HTERT RPE-1 (cell line): ENCODE results near the gene PLXND1.
"Not testable (repeated sequence)": the region's sequence is repeated elsewhere in the genome, so short reads cannot be mapped to it uniquely, and the experiment has no call there.

ENCODE experiments used
- in situ Hi-C: fragments of 300-500 bp; cut with MboI; formaldehyde crosslinking; loops from 4 replicates; pipeline ENCODE4 v1.14.3; 2020; ENCODE audit warnings: low sequenced_read_pairs

PLXND1 gene

DNA sequence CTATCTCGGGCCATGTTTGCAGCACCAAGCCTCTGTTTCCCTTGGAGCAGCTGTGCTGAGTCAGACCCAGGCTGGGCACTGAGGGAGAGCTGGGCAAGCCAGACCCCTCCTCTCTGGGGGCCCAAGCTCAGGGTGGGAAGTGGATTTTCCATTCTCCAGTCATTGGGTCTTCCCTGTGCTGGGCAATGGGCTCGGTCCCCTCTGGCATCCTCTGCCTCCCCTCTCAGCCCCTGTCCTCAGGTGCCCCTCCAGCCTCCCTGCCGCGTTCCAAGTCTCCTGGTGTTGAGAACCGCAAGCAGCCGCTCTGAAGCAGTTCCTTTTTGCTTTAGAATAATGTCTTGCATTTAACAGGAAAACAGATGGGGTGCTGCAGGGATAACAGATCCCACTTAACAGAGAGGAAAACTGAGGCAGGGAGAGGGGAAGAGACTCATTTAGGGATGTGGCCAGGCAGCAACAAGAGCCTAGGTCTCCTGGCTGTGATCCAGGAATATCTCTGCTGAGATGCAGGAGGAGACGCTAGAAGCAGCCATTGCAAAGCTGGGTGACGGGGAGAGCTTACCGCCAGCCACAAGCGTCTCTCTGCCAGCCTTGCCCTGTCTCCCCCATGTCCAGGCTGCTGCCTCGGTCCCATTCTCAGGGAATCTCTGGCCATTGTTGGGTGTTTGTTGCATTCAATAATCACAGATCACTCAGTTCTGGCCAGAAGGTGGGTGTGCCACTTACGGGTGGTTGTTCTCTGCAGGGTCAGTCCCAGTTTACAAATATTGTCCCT, 76.9 kb downstream of the PLXND1 start:
- in situ Hi-C loops: no loop called here

DNA sequence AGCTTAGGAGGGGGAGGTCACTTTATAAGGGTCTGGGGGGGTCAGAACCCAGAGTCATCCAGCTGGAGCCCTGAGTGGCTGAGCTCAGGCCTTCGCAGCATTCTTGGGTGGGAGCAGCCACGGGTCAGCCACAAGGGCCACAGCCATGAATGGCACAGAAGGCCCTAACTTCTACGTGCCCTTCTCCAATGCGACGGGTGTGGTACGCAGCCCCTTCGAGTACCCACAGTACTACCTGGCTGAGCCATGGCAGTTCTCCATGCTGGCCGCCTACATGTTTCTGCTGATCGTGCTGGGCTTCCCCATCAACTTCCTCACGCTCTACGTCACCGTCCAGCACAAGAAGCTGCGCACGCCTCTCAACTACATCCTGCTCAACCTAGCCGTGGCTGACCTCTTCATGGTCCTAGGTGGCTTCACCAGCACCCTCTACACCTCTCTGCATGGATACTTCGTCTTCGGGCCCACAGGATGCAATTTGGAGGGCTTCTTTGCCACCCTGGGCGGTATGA, 77.8 kb downstream of the PLXND1 start, which contains the start of gene RHO:
TSS of gene RHO (plus strand) at position 51 of the 512 bp plus-strand sequence. CDS start at position 146, 95 bp downstream.
- in situ Hi-C loops: no loop called here

DNA sequence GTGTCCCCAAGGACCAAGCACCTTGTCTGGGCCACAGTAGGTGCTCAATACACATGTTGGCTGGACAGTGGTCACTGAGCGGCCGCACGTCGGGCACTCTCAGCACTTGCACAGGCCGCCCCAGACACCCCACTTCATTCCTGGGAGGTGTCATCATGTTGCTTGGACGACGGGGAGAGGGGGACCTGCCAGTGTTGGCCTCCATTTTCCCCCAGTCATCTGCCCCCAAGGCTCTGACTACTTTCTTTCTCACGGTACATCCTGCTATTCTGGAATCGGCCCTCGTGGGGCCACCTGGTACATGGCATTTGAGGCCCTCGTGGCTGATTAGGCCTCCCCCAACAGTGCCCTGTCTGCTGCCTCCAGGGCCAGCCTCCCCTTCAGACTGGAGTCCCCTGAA, 79.2 kb downstream of the PLXND1 start:
- in situ Hi-C loops: no loop called here

DNA sequence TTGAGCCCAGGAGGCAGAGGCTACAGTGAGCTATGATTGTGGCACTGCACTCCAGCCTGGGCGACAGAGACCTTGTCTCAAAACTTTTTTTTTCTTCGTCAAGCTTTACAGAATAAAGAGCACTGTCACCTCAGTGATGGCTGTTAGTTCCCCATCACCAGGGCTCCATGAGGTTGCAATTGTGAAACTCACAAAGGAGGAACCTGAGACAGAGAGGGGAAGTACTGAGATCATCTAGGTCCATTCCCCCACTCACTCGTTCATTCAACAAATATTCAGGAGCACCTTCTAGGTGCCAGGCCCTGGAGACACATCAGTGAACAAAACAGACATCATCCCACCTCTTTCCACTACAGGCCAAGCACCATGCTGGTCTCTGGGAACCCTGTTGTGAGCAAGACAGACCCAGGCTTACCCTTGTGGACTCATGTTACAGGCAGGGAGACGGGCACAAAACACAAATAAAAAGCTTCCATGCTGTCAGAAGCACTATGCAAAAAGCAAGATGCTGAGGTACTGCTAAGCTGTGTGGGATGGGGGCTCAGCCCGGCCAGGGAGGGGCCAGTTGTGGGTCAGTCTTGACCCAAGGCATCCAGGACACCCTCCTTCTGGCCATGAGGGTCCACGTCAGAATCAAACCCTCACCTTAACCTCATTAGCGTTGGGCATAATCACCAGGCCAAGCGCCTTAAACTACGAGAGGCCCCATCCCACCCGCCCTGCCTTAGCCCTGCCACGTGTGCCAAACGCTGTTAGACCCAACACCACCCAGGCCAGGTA, 80.2 kb downstream of the PLXND1 start:
- in situ Hi-C loops: no loop called here

DNA sequence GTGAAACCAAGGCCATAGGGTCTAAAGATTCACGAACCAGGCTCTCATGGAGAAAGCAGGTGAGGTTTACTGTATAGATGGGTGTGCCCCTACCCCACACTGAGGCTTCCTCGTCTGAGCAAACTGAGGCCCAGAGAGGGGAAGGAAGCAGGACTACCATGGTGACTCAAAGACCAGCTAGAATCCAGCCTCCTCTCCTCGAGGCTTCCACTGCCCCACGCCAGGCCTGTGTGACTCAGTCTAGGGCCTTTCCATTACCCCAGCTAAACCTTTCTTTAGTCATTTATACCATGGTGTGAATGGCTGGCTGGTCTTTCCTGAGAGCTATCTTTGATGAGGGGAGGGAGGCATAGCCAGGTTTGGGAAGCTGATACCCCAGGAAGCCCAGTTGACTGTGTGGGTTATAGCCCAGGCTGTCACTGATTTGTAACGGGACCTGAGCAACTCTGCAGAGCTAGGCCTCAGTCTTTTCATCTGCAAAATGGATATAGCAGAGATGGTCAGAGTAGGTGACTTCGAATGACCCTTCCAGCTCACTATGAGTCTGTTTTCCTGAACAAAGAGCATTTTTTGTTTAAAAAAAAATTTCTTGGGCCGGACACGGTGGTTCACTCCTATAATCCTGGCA, 81.0 kb downstream of the PLXND1 start:
- in situ Hi-C loops: no loop called here

DNA sequence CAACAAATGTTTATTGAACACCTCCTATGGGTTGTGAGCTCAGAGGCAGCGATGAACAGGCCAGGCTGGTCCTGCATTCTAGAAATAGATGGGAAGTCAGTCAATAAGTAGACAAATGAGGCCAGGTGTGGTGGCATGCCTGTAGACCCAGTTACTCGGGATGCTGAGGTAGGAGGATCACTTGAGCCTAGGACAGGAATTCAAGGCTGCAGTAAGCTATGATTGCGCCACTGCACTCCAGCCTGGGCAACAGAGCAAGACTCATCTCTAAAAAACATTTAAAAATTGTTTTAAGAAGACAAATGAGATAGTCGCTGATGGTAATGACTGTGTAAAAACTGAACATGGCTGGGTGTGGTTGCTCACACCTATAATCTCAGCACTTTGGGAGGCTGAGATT, 82.4 kb downstream of the PLXND1 start:
- in situ Hi-C loops: no loop called here

DNA sequence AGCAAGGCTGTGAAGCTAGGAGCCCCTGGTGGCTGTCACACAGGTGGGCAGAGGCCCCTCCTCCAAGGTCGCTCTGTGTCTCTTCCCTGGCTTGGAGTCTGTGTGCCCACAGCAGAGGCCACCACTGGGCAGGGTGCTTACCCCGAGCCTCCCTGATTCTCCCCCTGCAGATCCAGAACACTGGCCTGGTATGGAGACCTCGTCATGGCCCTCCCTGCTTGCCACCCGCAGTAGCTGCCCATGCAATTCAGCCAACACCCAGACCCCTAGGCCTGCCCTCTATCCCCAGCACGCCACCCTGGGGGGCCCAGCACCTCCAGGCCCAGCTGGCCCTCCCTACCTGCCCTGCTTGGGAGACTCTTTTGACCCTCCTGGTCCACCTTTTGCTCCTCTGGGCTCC, 83.5 kb downstream of the PLXND1 start:
- in situ Hi-C loops: no loop called here

DNA sequence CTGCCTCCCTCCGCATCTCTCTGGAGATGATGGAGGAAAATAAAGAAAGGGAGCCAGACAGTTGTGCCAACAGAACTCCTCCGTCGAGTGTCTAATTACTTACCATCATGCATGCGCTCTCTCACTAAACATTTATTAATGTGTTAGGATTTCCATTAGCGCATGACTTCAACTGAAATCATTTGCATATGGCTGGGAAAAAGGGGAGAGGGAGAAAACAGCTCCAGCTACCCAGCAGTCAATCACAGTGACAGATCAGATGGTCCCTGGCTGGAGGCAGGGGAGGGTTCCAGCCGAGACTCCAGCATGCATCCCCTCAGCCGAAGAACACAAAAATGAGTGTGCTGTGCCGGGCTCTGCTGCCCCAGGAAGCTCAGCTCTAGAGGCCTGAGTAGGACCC, 84.9 kb downstream of the PLXND1 start:
- in situ Hi-C loops: no loop called here

DNA sequence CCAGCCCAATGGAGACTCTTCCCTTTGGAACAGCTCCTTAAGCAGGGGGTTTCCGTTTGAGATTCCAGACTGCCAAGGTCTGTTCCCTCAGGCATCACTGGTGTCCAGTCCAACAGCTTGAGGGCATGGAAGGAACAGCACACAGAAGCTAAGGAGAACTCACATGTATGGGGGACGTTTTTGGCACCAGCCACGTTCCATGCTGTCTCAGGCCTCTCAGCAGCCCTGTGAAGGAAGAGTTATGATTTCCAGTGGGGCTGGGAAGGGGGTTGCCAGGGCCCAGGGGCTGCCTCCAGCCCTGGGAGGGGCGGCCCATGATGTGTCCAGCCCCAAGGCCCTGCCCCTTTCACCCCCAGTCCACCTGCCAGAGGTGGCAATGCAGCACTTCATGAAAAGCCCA, 85.5 kb downstream of the PLXND1 start:
- in situ Hi-C loops: no loop called here

DNA sequence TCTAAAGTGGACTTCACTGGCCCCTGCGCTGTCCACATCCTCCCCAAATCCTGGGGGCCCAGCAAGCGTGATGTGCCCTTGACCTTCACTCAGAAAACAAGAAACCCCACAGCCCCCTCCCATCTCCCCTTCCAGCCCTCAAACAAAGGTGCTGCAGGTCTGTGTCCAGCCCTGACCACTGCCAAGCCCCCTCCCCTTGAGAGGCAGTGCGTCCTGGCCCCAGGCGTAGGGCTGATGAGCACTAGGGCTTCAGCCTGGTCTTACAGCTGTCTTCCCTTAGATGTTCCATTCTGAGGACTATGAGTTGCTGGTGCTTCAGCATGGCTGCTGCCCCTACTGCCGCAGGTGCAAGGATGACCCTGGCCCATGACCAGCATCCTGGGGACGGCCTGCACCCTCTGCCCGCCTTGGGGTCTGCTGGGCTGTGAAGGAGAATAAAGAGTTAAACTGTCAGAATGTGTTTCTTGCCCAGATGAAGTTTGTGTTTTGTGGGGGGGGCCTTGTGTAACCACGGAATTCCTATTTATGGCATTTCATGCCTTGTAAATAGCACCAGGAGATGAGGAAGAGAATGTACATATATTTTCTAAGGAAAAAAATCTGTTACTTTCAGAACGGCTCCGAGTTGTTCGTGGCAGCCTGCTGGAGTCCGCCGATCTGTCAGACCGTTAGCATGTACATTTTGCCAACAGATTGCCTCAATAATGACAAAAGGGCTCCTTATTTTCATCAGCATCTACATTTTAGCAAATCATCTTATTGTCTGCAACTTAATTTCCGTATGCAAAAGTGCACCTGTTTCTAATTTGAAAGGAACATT, 86.4 kb downstream of the PLXND1 start:
- in situ Hi-C loops: no loop called here

DNA sequence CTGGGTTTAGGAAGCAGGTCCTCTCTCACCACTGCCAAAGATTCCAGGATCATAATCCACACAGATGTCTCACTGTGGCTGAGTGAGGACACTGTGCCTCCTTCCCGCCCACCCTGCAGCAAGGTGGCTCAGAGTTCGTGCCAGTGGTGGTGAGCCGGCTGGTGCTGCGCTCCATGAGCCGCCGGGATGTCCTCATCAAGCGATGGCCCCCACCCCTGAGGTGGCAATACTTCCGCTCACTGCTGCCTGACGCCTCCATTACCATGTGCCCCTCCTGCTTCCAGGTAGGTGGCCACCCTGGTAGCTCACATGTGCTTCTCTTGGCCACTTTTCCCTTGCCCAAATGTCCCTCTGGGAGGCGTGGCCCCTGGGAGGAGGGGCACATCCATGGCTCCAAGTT, 87.0 kb downstream of the PLXND1 start:
- in situ Hi-C loops: no loop called here

DNA sequence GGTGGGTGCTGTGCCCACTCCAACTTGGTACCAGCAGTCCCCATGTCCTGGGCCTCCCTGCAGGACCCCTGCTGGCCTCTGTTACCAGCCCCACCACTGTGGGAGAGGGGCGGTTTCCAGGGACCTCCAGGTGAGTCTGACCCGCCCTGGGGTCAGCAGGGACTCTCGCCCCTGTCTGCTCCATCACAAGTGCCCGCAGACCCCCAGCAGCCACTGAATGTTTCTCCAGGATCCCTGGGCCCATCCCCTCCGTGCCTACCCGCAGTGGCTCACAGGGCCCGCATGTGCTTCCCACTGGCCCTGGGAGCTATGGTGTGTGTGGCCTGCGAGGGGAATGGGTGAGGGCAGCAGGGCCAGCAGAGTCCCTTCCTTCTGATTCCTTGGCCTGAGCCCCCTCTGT, 87.9 kb downstream of the PLXND1 start:
- in situ Hi-C loops: no loop called here

DNA sequence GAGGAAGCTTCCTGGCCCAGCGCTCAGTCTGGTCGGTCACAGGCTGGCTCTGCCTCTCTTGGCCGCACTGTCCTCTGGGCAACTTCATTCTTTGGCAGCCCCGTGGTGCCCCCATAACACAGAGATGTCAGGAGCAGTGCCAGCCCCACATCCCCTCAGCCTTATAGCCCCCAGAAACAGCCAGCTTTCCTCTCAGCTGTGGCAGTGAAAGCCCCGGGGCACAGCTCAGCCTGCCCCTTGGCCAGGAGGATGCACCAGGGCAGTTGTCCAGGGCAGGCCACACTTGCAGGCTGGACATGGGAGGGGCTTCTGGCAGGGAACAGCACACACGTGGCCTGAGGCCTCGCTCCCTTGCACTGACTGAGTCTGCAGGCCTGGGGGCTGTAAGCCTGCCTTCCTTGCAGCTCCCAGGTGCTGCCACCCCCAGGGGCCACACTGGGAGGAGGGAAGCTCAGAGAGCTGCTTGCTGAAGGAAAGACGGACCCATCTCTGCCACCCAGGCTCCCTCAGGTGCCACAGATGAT, 88.4 kb downstream of the PLXND1 start:
- in situ Hi-C loops: no loop called here

DNA sequence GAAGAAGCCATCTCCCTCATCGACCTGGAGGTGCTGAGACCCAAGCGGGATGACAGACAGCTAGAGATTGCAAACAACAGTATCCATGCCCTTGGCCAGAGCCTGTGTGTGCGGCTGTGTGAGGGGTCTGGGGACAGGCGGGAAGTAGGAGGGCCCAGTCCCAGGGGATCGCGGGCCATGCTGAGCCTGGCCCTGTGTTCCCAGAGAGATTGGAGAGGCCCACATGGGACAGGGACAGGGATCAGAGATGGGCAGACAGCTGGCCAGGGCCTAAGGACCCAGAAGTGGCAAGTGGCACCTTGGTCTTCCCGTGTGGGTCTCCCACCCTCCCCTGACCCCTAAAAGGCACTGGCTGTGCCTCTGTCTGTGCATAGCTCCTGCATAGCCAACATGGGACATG, 89.0 kb downstream of the PLXND1 start:
- in situ Hi-C loops: no loop called here

DNA sequence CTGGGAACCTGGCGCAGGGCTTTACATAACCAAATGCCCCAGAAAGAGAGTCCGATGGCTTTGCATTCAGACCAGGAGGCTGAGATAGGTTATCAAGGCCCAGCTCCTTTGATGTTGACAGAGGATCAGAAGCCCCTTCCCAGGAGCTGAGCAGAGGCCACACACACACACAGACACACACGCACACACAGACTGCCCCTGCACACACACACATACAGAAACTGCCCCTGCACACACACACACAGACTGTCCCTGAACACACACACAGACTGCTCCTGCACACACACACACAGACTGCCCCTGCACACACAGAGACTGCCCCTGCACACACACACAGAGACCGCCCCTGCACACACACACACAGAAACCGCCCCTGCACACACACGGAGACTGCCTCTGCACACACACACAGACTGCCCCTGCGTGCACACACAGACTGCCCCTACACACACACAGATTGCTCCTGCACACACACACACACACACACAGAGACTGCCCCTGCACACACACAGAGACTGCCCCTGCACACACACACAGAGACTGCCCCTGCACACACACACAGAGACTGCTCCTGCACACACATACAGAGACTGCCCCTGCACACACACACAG, 90.5 kb downstream of the PLXND1 start:
- in situ Hi-C loops: not testable (repeated sequence)

DNA sequence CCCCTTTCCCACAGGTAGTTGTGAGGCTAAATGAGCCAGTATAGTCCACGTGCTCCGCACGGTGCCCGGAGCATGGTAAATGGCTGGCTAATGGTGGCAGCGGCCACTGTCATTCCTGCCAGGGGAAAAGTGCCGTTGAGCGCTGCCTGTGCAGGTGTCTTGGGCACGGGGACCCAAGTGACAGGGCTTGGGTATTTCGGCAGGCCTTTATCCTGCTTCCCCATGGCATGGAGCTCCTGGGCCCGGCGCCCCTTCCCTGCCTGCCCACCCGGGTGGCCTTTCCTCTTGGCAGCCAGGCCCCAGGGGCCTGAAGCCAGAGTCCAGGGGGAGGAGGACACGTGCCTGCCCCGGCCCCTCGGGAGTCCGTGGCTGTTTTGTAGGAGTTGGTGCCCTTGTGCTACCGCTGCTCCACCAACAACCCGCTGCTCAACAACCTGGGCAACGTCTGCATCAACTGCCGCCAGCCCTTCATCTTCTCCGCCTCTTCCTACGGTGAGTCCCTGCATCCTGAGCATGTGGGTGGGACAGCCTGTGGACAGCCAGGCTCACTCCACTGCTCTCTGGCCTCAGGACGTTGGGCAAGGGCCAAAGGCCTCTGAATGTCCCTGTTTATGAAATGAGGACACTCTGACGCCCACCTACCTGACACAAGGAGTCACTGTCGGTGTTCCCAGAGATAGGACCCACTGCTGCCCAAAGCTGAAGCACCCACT, 91.2 kb downstream of the PLXND1 start:
- in situ Hi-C loops: not testable (repeated sequence)

DNA sequence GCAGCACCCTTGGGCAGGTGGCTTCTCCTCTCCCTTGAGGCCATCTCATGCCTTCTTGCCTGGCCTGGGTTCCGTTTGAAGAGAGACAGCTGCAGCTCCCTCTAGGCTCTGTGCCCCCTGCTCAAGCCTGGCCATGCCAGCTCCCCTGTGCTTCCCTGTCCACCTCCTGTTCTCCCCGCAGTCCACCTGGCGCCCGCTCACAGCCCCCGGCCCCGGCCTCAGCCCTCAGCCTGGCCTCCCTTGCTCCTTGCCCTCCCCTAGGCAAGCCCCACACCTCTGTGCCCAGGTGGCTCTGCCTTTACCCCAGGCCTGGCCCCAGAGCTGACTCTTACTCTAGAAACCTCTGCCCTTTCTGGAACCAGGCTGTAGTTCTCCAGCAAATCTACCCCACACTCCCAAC, 91.9 kb downstream of the PLXND1 start:
- in situ Hi-C loops: no loop called here

DNA sequence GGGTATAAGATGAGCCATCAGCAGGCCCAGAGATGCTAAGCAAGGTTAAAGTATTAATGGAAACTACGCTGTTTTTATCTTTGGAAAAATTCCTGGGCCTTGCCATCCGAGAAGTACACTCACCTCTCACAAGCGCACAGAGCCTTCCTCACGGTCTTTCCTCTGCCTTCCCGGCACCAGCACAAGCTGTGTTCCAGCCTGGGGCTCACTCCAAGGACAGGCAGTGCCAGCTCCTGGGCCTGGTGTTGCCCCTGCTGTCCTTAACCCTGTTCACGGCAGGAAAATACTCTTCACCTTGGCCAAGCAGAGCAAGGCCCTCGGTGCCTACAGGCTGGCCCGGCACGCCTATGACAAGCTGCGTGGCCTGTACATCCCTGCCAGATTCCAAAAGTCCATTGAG, 92.4 kb downstream of the PLXND1 start:
- in situ Hi-C loops: no loop called here

DNA sequence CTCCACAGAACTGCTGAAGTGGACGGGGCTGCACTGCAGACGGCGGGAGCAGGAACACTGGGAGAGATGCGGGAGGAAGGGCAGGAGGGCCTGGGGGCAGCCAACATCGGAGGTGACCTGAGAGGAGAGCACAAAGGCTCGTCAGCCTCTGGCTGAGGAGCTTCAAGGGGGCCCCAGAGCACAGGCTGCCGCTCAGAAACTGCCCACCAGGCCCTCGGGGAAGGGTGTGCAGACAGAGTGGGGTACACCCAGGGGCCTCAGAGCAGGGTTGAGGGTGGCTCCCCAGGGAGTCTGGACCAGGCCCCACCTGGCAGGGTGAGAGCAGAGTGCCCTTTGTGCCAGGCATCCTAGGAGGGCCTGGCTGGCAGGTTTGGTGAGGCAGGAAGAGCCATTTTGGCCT, 92.8 kb downstream of the PLXND1 start:
- in situ Hi-C loops: no loop called here
